Left ventricle myocardium inferior (tissue), 1 donor: ENCODE results near the gene TPX2. TPM values are rescaled to one million over a fixed set of nuclear protein-coding genes. Genes with fewer than 3 reads are reported as not detected.

Experiments
- DNase-seq: peaks from one replicate; pipeline ENCODE4 v3.0.0-alpha.2; 2020
- H3K27ac ChIP-seq: fragments of 200-600 bp; replicated peaks from 2 replicates; pipeline ENCODE4 v1.8.0; 2021
- H3K27me3 ChIP-seq: fragments of 200-600 bp; 2 replicates; pipeline ENCODE4 v1.8.0; 2021; ENCODE audit warnings: low read depth
- H3K36me3 ChIP-seq: fragments of 200-600 bp; 2 replicates; pipeline ENCODE4 v1.8.0; 2021
- H3K4me1 ChIP-seq: fragments of 200-600 bp; 2 replicates; pipeline ENCODE4 v1.8.0; 2021
- H3K4me3 ChIP-seq: fragments of 200-600 bp; 2 replicates; pipeline ENCODE4 v1.8.0; 2021; ENCODE audit warnings: mild to moderate bottlenecking, moderate library complexity
- H3K9me3 ChIP-seq: fragments of 200-600 bp; replicated peaks from 2 replicates; pipeline ENCODE4 v1.8.0; 2021
- CTCF ChIP-seq: fragments of 200-600 bp; IDR thresholded peaks from 2 replicates; pipeline ENCODE4 v1.8.0; 2021; ENCODE audit warnings: antibody characterized with exemption, mild to moderate bottlenecking, borderline replicate concordance
- intact Hi-C: fragments of 100-400 bp; cut with micrococcal nuclease; formaldehyde crosslinking; loops from one replicate; pipeline ENCODE4 v1.11.0; 2022
- total RNA-seq: library from RNA; stranded (reverse); fragmentation: NEBNext Ultra II Directional; extraction: Animal tissue kit (Norgen Biotek cat#: 25700); gene quantifications from one replicate; pipeline ENCODE4 v1.2.1, GENCODE V29; 2021
- donor health status: DM: no; HTN: yes; CAD: no; lungs with severe emphysema.

The TPX2 gene
- total RNA-seq, 1 donor from 2014 or later, result 0.71 TPM

DNA sequence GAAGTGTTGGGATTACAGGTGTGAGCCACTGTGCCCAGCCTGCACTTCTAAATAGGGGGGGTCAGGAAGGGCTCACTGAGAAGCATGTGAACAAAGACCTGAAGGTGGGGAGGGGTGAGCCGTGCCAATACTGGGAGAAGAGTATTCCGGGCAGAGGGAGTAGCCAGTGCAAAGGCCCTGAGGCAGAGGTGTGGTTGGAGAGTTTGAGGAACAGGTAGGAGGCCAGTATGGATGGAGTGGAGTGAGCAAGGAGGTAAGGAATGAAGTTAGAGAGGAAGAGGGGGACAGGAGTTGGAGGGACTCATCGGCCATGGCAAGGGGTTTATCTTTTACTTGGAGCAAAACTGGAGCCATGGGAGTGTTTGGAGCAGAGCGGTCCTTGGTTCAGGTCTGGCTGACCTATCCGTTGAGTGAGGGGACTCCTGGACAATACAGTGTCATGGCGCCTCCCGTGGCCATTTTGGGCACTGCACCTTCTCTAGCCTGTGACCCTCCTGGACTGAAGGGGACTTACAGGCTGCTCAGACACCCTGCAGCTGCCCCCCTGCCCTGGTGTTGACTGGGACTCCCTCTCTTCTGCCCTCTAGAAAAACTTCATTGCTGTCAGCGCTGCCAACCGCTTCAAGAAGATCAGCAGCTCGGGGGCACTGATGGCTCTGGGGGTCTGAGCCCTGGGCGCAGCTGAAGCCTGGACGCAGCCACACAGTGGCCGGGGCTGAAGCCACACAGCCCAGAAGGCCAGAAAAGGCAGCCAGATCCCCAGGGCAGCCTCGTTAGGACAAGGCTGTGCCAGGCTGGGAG lies 94.2 kb downstream of the TPX2 start:
- Histone ChIP-seq H3K27me3 (no peaks in the 10 kb centered on the region), H3K4me3 (no peak overlapping the region), H3K27ac (peak overlapping the region; percentile 33), H3K9me3 (no peaks in the 10 kb centered on the region), H3K4me1 (peaks cover 33% of the 10 kb centered on the region), H3K36me3 (no peaks in the 10 kb centered on the region)
- DNase-seq, result peak; percentile 65
- peak; percentile 88 for TF ChIP-seq CTCF
- intact Hi-C loops, result no loop called here

DNA sequence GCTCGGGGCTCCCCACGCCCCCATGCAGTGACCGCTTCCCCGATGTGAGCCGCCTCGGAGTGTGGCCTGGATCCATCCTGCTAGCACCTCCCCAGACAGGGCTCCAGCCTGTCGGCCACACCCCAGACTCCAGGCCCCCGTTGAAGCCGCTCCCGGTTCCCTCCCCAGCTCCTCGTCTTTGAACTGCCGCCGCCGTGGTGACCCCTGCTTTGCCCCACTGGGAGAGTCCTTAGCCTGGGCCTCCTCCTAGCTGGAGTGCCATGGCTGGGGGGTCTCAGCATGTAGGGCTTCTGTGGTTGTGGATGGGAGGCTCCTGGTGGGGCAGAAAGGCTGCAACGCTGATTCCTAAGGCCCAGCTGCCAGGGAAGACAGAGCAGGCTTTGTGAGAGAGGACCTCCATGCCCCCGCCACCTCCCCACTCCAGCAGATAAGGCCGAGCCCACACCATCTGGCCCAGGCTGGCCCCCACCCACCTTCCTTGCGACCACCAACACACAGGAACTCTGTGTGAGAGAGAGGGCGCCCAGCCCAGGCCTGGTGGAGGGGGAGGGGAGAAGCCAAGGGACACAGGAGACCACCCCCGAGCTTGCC lies 94.9 kb downstream of the TPX2 start:
- no peak overlapping the region for H3K4me3 ChIP-seq
- H3K27me3 ChIP-seq, result no peaks in the 10 kb centered on the region
- no peak for TF ChIP-seq CTCF
- peaks cover 40% of the 10 kb centered on the region for H3K4me1 ChIP-seq
- H3K9me3 ChIP-seq, result no peaks in the 10 kb centered on the region
- H3K36me3 ChIP-seq, result no peaks in the 10 kb centered on the region
- intact Hi-C loops, result no loop called here
- H3K27ac ChIP-seq, result peak overlapping the region; percentile 33
- DNase-seq, result no peak

GRCh38 chr20:31835554-31835953 lies 96.5 kb downstream of the TPX2 start:
- no peaks in the 10 kb centered on the region for H3K9me3 ChIP-seq
- H3K36me3 ChIP-seq, result no peaks in the 10 kb centered on the region
- intact Hi-C loops, result no loop called here
- H3K27ac ChIP-seq, result peak overlapping the region; percentile 42
- H3K27me3 ChIP-seq, result no peaks in the 10 kb centered on the region
- no peak for DNase-seq
- H3K4me3 ChIP-seq, result no peak overlapping the region
- peaks cover 46% of the 10 kb centered on the region for H3K4me1 ChIP-seq
- TF ChIP-seq CTCF, result no peak

DNA sequence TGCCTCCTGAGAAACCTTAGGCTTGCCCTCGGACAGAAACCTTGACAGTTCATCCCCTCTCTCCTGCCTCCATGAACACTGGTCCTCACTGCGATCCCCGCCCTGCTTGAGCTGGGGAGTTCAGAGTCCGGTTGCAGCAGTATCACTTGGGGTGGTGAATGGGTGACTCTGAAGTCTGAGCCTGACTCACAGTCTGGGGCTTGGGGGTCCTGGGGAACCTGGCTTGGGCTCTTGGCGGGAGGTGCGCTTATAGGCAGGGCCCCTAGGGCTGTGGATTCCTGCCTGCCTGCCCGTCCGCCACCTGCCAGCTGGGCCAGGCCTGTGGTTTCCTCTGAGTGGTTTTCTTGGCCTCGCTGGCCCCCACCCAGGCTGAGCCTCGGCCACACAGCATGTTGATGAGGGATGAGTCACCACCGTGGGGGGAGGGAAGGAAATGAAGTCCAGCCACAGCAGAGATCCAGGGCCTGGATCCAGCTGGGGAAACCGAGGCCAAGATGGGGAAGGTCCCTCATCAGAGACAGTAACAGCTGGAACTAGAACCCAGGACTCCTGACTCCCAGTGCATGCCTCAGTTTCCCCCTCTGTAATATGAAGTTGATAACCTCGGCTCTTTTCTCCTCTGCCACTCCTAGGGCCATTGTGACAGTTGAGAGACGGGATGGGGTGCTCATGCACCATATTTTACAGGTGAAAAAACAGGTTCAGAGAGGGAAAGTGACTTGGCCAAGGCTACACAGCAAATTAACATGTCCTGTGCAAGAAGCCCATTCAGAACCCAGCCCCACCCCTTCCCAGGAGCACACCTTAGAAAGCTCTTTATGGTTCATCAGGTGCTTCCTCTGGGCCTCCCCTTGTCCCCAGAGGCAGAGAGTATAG lies 97.1 kb downstream of the TPX2 start:
- H3K36me3 ChIP-seq, result no peaks in the 10 kb centered on the region
- peak; percentile 79 for DNase-seq
- H3K4me3 ChIP-seq, result no peak overlapping the region
- intact Hi-C loops, result no loop called here
- no peak for TF ChIP-seq CTCF
- H3K27ac ChIP-seq, result peak overlapping the region; percentile 42
- no peaks in the 10 kb centered on the region for H3K9me3 ChIP-seq
- H3K4me1 ChIP-seq, result peaks cover 49% of the 10 kb centered on the region
- no peaks in the 10 kb centered on the region for H3K27me3 ChIP-seq

- intact Hi-C loops, result no loop called here
- no peaks in the 10 kb centered on the region for H3K9me3 ChIP-seq
- no peaks in the 10 kb centered on the region for H3K27me3 ChIP-seq
- peak overlapping the region; percentile 42 for H3K27ac ChIP-seq
- DNase-seq, result no peak
- TF ChIP-seq CTCF, result no peak
- no peak overlapping the region for H3K4me3 ChIP-seq
- H3K36me3 ChIP-seq, result no peaks in the 10 kb centered on the region
- H3K4me1 ChIP-seq, result peaks cover 57% of the 10 kb centered on the region
These were observed 97.9 kb downstream of the TPX2 start for GRCh38 chr20:31836853-31837608.
